ENCODE measurements around the gene CENPF. TPM values are rescaled to one million over a fixed set of nuclear protein-coding genes. Genes with fewer than 3 reads are reported as not detected.

CENPF gene
- total RNA-seq (2014; rRNA removed; shearing (Covaris generic)), result 123 TPM in 2 replicates
- polyA plus RNA-seq (2016; fragmentation: Nextera tagmentation; extraction: Ambion mirVana), result 301 and 376 TPM in 2 replicates
- long read RNA-seq, transcript CENPF-202 (3 exons, 689 nt), result major isoform, 6 of 96 reads
- long read RNA-seq, partial matches to known transcripts, result 84 of 96 reads
- long read RNA-seq, other reads (novel, unspliced or antisense), result 6 of 96 reads

- Histone ChIP-seq H3K4me1 (ENCODE audit: insufficient read depth) (peaks cover 9% of the 10 kb centered on the region), H2AFZ (peak within 1 kb of the TSS; percentile 53; the same call in 1 of the 2 replicates), H3K4me2 (peak within 1 kb of the TSS; percentile 98), H3K9me2 (ENCODE audit: insufficient read depth) (no peaks in the 10 kb centered on the region), H3K79me2 (replicated peaks; ENCODE audit: insufficient read depth) (peaks cover 43% of the 10 kb centered on the region), H3K27me3 (ENCODE audit: insufficient read depth) (no peaks in the 10 kb centered on the region), H4K20me1 (replicated peaks; ENCODE audit: insufficient read depth) (peaks cover 8% of the 10 kb centered on the region; the same call in 1 of the 2 replicates), H3K4me3 (peak within 1 kb of the TSS; percentile 89), H3F3A (replicated peaks; ENCODE audit: low read depth) (no peaks in the 10 kb centered on the region), H3K27ac (ENCODE audit: low read depth) (peak within 1 kb of the TSS; percentile 30), H3K36me3 (ENCODE audit: insufficient read depth) (no peaks in the 10 kb centered on the region)
- Mint-ChIP-seq H3K4me1 (peaks cover 12% of the 10 kb centered on the region), H3K27me3 (ENCODE audit: insufficient read depth, low read depth, poor library complexity) (peaks cover 5% of the 10 kb centered on the region), H3K9me3 (no peaks in the 10 kb centered on the region), H3K4me3 (peak within 1 kb of the TSS; percentile 98), H3K36me3 (ENCODE audit: low read depth) (peaks cover 11% of the 10 kb centered on the region; the same call in 2 of the 3 replicates), H3K27ac (peak within 1 kb of the TSS; percentile 98)
- TF ChIP-seq NANOG (IDR thresholded peaks at IDR 0.05; ENCODE audit: borderline replicate concordance), result no peak
- TF ChIP-seq EZH2phosphoT487 (IDR thresholded peaks at IDR 0.05; ENCODE audit: unreplicated experiment), result no peak
- TF ChIP-seq ZNF462 (CRISPR knock-in tag; IDR thresholded peaks at IDR 0.05), result no peak
- no peak for TF ChIP-seq ZNF114 (CRISPR knock-in tag; IDR thresholded peaks at IDR 0.05)
- peak; percentile 77 for TF ChIP-seq POLR2AphosphoS5 (IDR thresholded peaks at IDR 0.05; ENCODE audit: low read depth)
- no peak for TF ChIP-seq CREB1 (CRISPR knock-in tag; IDR thresholded peaks at IDR 0.05; ENCODE audit: low read depth)
- TF ChIP-seq EZH2 (IDR thresholded peaks at IDR 0.05; ENCODE audit: low read depth, unreplicated experiment), result no peak
- no peak for TF ChIP-seq JUNB (IDR thresholded peaks at IDR 0.05; ENCODE audit: unreplicated experiment)
- peak; percentile 97 for ATAC-seq
- peak; percentile 100 for DNase-seq (ENCODE audit: low spot score)
Measured at GRCh38 chr1:214602764-214603657, at the start of gene CENPF. TSS of gene CENPF (plus strand) at chr1:214603195. CDS start at chr1:214613755, 10,560 bp downstream.

Data from GM23338 (cell line).